ENCODE results near the gene YIF1A. TPM values are rescaled to one million over a fixed set of nuclear protein-coding genes. Genes with fewer than 3 reads are reported as not detected.
A peak's percentile ranks its signal among the peaks of the same experiment; 100 is the strongest.

YIF1A gene
- polyA plus RNA-seq, 1 experiment = 228 TPM

GRCh38 chr11:66293777-66294625 is 5.1 kb upstream of the YIF1A start:
- ChIA-PET CTCF (interaction anchor here (0.8 kb wide), 1 partner anchor 11 kb away, joined by 3 read pairs; no protein-coding TSS in a partner anchor), POLR2A (no interaction called here)
- Histone ChIP-seq H3K27me3 (ENCODE audit: control insufficient read depth, insufficient read depth, low read length) (peaks cover 23% of the 10 kb centered on the region), H3K36me3 (ENCODE audit: control insufficient read depth, insufficient read depth, low read length) (no peaks in the 10 kb centered on the region), H3K4me3 (ENCODE audit: low read depth, low read length) (no peak overlapping the region)
- TF ChIP-seq, protein P1, sequence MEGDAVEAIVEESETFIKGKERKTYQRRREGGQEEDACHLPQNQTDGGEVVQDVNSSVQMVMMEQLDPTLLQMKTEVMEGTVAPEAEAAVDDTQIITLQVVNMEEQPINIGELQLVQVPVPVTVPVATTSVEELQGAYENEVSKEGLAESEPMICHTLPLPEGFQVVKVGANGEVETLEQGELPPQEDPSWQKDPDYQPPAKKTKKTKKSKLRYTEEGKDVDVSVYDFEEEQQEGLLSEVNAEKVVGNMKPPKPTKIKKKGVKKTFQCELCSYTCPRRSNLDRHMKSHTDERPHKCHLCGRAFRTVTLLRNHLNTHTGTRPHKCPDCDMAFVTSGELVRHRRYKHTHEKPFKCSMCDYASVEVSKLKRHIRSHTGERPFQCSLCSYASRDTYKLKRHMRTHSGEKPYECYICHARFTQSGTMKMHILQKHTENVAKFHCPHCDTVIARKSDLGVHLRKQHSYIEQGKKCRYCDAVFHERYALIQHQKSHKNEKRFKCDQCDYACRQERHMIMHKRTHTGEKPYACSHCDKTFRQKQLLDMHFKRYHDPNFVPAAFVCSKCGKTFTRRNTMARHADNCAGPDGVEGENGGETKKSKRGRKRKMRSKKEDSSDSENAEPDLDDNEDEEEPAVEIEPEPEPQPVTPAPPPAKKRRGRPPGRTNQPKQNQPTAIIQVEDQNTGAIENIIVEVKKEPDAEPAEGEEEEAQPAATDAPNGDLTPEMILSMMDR (IDR thresholded peaks at IDR 0.05; ENCODE audit: insufficient read depth, low read depth, low read length) = no peak
- no peak for DNase-seq (ENCODE audit: low read depth)

DNA sequence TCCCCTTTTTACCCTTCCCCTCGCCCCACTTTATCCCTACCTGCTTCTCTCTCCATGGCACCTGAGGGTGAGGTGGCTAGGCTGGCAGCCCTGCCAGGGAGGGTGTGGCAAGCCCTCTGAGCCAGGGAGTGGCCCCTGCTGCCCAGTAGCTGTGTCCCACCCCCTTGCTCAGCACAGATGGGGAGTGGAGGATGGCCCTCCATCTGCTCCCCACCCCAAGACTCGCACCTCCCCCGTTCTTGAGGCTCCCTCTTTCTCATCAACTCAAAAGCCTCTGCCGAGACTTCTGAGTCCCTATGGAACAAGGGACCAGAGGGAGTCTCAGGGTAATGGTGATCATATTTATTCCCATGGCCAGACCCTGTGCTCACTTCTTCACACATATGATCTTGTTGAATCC is 4.4 kb upstream of the YIF1A start:
- Histone ChIP-seq H3K4me3 (ENCODE audit: low read depth, low read length) (no peak overlapping the region), H3K27me3 (ENCODE audit: control insufficient read depth, insufficient read depth, low read length) (peaks cover 23% of the 10 kb centered on the region), H3K36me3 (ENCODE audit: control insufficient read depth, insufficient read depth, low read length) (no peaks in the 10 kb centered on the region)
- TF ChIP-seq, protein P1 (IDR thresholded peaks at IDR 0.05; ENCODE audit: insufficient read depth, low read depth, low read length) = no peak
- CTCF ChIA-PET = interaction anchor here (0.8 kb wide), 1 partner anchor 10 kb away, joined by 3 read pairs; no protein-coding TSS in a partner anchor
- POLR2A ChIA-PET = no interaction called here
- no peak for DNase-seq (ENCODE audit: low read depth)

DNA sequence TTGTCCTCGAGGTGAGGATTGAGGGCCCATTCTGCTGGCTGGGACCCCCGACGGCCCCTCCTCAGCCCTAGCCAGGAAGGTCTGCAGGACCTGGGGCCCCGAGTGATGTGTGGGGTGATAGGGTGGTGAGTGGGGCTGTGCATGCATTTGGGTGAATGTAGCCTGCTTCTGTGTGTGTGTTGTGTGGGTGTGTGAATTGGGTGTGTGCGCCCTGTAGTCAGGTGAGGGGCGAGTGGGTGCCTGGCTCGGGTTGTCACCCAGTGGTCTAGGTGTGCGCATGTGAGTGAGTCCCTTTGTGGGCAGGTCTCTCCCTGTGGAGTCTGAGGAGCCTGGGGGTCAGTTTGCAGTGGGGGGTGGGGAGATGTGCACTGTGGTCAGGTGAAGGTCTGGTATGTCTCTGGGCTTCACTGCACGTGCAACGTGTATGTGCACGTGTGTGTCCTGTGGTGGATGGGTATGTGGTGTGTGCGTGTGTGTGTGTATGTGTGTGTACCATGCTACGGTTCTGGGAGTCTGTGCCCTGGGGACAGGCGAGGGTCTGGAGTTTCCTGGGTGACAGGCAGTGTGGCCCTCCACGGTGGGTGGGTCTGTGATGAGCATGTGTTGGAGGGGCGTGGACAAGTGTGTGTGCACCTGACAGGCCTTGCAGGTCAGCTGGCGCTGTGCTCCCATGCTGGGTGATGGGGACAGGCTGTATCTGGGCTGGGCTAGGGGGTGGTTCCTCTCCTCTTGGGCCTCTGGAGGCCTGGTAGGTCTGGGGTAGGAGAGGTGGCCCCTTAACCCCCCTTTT is 3.8 kb upstream of the YIF1A start:
- Histone ChIP-seq H3K36me3 (ENCODE audit: control insufficient read depth, insufficient read depth, low read length) (no peaks in the 10 kb centered on the region), H3K4me3 (ENCODE audit: low read depth, low read length) (no peak overlapping the region), H3K27me3 (ENCODE audit: control insufficient read depth, insufficient read depth, low read length) (peaks cover 23% of the 10 kb centered on the region)
- ChIA-PET CTCF (interaction anchor here (0.8 kb wide), 1 partner anchor 10 kb away, joined by 3 read pairs; no protein-coding TSS in a partner anchor), POLR2A (no interaction called here)
- TF ChIP-seq, protein P1 (IDR thresholded peaks at IDR 0.05; ENCODE audit: insufficient read depth, low read depth, low read length) = no peak
- DNase-seq (ENCODE audit: low read depth) = no peak

- no peaks in the 10 kb centered on the region for H3K36me3 ChIP-seq (ENCODE audit: control insufficient read depth, insufficient read depth, low read length)
- H3K27me3 ChIP-seq (ENCODE audit: control insufficient read depth, insufficient read depth, low read length) = peaks cover 23% of the 10 kb centered on the region
- TF ChIP-seq, protein P1 (IDR thresholded peaks at IDR 0.05; ENCODE audit: insufficient read depth, low read depth, low read length) = no peak
- POLR2A ChIA-PET = interaction anchor here (0.6 kb wide), 1 partner anchor 21 kb away, joined by 5 read pairs; no protein-coding TSS in a partner anchor
- CTCF ChIA-PET = interaction anchor here (1.2 to 4.5 kb wide), 3 partner anchors 20 to 97 kb away, joined by 3 to 34 read pairs (median 5); no protein-coding TSS in a partner anchor
- DNase-seq (ENCODE audit: low read depth) = no peak
- peak within 1 kb of the TSS; percentile 25 for H3K4me3 ChIP-seq (ENCODE audit: low read depth, low read length)
Measured at GRCh38 chr11:66291706-66292542, 3.0 kb upstream of the YIF1A start, which contains the start of gene TMEM151A. TMEM151A (plus strand) TSS chr11:66291894; CDS start chr11:66292014, 120 bp downstream.
